SK-N-SH treated with all-trans-retinoic acid at 6 μM for 48 hours (cell line): ENCODE results near the gene ITPR3.

Experiments
- ZFP3 ChIP-seq: fragments of 250-450 bp; sonication (Bioruptor Pico); IDR thresholded peaks from 2 replicates; pipeline ENCODE4 v1.5.0; 2020; ENCODE audit warnings: mild to moderate bottlenecking, moderate library complexity
- ZFP30 ChIP-seq: fragments of 450-650 bp; formaldehyde crosslinking; IDR thresholded peaks from 2 replicates; pipeline ENCODE4 v1.5.0; 2022; ENCODE audit warnings: mild to moderate bottlenecking, moderate library complexity
- ZNF8 ChIP-seq: fragments of 450-650 bp; formaldehyde crosslinking; IDR thresholded peaks from 2 replicates; pipeline ENCODE4 v1.5.0; 2020; ENCODE audit warnings: mild to moderate bottlenecking, moderate library complexity

GRCh38 chr6:33586108-33586640 is 34.9 kb upstream of the ITPR3 start:
- no peak for TF ChIP-seq ZFP3
- no peak for TF ChIP-seq ZNF8 (CRISPR knock-in tag)
- TF ChIP-seq ZFP30 (CRISPR knock-in tag), result no peak
